ENCODE results near the gene SOX2.
"Not testable (repeated sequence)": the region's sequence is repeated elsewhere in the genome, so short reads cannot be mapped to it uniquely, and the experiment has no call there.

The SOX2 gene

DNA sequence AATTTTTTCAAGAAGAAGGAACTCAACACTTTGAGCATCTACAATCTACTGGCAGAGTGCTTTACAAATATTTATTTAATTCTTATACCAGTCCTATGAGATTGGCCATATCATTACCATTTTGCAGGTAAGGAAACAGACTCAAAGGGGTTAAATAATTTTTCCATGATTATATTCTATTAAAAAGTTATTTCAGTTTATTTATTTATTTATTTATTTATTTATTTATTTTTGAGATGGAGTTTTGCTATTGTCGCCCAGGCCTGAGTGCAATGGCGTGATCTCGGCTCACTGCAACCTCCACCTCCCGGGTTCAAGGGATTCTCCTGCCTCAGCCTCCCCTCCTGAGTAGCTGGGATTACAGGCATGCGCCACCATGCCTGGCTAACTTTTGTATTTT lies 52.3 kb downstream of the SOX2 start:
- not testable (repeated sequence) for DNase-seq

Measured in activated CD4-positive, alpha-beta T cell treated with anti-CD3 and anti-CD28 coated beads for 48 hours (primary cell).